Measurements from ENCODE around the gene RP2.

Gene RP2

DNA sequence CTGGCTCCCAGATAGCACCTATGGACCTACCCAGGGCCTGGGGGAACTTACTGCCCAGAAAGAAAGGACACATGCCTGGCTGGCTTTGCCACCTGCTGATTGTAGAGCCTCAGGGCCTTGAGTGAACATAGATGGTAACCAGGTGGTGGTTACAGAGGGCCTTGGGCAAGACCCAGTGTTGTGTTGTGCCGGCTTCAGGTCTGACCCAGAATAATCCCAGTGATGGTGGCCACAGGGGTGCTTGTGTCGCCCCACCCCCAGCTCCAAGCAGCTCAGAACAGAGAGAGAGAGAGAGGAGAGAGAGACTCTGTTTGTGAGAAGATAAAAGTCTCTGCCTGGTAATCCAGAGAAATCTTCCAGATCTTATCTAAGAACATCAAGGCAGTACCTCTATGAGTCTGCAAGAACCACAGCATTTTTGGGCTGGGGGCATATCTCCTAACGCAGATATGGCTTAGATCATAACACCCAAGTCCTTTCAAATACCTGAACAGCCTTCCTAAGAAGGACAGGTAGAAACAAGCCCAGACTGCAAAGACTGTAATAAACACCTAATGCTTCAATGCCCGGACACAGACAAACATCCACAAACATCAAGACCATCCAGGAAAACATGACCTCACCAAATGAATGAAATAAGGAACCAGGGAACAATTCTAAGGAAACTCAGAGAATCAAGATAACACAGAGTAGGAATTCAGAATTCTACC lies 16.3 kb upstream of the RP2 start:
- Mint-ChIP-seq H3K4me3 (no peak overlapping the region), H3K36me3 (ENCODE audit: insufficient read depth) (no peaks in the 10 kb centered on the region), H3K27ac (no peak overlapping the region), H3K4me1 (ENCODE audit: low read depth in 2 of 2) (no peaks in the 10 kb centered on the region), H3K9me3 (no peaks in the 10 kb centered on the region), H3K27me3 (no peaks in the 10 kb centered on the region)
- ATAC-seq (replicated peaks): no peak
- DNase-seq: no peak

DNA sequence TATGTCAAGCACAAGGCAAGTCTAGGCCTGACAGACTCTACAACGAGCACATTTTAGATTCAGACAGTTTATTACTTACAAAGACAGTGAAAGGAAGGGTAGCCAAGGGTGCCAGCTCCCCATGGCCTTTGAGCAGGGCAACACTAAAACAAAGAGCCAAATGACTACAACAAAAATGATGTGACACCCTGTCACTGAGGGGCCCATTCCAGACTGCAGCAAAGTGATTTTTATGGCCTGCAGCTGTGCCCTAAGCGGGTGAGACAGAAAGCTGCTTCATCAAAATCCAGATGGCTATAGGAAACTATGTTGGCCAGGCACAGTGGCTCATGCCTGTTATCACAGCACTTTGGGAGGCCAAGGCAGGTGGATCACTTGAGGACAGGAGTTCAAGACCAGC lies 13.4 kb upstream of the RP2 start:
- Mint-ChIP-seq H3K4me1 (ENCODE audit: low read depth in 2 of 2) (no peaks in the 10 kb centered on the region), H3K9me3 (no peaks in the 10 kb centered on the region), H3K4me3 (no peak overlapping the region), H3K27me3 (peaks cover 0 to 7% of the 10 kb centered on the region in 2 donors), H3K36me3 (ENCODE audit: insufficient read depth) (no peaks in the 10 kb centered on the region), H3K27ac (no peak overlapping the region)
- DNase-seq: no peak
- ATAC-seq (replicated peaks): no peak

DNA sequence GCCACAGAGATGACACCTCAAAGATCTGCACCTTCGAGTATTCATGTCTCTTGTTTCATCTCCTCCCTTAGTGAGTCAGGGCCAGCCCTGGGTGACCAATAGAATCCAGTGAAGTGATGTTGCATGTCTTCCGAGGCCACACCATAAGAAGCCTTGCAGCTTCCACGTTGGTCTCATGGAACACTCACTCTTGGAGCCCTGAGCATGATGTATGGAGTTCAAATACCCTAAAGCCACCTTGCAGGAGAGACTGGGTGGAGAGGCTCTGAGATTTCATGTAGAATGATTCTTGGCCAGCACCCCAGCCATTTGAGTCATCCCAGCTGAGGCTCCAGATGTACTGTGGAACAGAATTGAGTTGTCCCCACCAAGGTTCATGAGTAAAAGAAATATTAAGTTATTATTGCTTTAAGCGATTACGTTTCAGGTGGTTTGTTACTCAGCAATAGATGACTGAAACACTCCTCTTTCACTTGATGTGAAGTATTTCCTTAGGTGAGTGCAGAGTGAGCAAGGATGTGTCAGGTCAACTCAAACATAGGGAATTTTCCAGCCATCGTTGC lies 5.0 kb upstream of the RP2 start:
- no peak for ATAC-seq (replicated peaks)
- Mint-ChIP-seq H3K27ac (no peak overlapping the region), H3K36me3 (ENCODE audit: insufficient read depth) (peaks cover 6% of the 10 kb centered on the region), H3K4me1 (ENCODE audit: low read depth in 2 of 2) (peaks cover 3% of the 10 kb centered on the region in 2 donors), H3K9me3 (no peaks in the 10 kb centered on the region), H3K4me3 (no peak overlapping the region), H3K27me3 (peaks cover 0 to 10% of the 10 kb centered on the region in 2 donors)
- DNase-seq: no peak

DNA sequence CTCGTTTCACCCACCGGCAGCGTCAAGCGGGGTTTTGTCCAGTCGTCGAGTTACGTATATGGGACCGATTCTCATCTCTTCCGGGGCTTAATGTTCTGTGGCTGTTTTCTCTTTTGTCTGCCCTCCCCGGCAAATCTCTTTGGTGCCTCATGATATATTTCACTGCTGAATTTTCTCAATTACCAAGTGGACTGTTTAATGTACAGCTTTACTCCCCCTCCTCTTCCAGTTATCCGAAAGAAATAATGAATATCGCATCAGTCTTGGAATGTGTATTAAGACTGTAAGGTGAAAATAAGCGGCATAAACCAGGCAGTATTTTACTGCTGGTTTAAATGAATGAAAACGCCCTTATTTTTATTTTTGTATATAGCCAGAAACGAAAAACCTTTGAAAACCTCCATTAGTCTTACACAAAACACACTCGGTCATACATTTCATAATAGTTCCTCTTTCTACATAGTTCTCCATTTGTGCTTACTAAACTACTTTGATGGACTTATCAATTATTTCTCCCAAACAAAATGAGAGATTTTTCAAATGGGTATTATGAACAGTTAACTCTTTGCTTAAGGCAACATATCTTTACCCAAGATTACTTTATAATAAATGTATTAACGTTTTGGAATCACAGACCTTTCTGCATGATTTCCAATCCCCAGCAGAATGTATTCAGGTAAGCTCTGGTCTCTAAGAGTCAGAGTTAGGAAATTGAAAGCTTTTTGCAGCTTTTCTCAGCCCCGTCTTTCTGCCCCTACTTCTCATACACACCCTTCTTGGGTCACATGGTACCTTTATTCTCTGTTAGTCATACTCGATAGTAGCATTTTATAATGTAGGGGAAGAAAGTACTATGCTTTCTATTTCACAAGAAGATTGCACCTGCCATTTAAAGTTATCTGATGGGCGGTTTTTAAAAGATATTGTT lies 979 bp downstream of the RP2 start:
- Mint-ChIP-seq H3K4me3 (peak overlapping the region; percentile 97 to 99), H3K4me1 (ENCODE audit: low read depth in 2 of 2) (peaks cover 3 to 7% of the 10 kb centered on the region in 2 donors), H3K27ac (peak overlapping the region; percentile 96 to 98), H3K36me3 (ENCODE audit: insufficient read depth) (peaks cover 12% of the 10 kb centered on the region), H3K27me3 (no peaks in the 10 kb centered on the region), H3K9me3 (no peaks in the 10 kb centered on the region)
- DNase-seq (peak in 1 of 3 experiments; percentile 20), ATAC-seq (replicated peaks) (peak; percentile 22)

DNA sequence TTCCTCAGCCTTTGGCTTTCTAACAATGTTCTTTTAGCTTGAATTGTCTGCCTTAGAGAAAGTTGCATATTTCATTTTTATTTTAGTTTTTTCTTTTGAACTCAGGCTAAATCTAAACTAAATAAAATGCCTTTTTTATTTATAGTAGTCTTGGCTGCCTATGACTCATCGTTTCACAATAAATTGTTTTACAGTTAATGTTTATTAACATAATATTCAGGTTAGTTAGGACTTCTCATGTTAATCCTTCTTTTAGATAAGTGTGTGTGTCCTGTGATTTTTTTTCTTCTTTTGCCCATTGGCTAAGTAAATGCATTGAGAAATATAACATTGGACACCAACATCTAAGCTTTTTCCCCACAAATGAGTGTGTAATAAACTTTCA lies 1.6 kb downstream of the RP2 start:
- H3K27ac Mint-ChIP-seq: no peak overlapping the region
- no peak for ATAC-seq (replicated peaks)
- peaks cover 12% of the 10 kb centered on the region for H3K36me3 Mint-ChIP-seq (ENCODE audit: insufficient read depth)
- H3K4me3 Mint-ChIP-seq: peak overlapping the region; percentile 97 to 99
- H3K4me1 Mint-ChIP-seq (ENCODE audit: low read depth in 2 of 2): peaks cover 3 to 7% of the 10 kb centered on the region in 2 donors
- no peaks in the 10 kb centered on the region for H3K27me3 Mint-ChIP-seq
- no peaks in the 10 kb centered on the region for H3K9me3 Mint-ChIP-seq
- no peak for DNase-seq

DNA sequence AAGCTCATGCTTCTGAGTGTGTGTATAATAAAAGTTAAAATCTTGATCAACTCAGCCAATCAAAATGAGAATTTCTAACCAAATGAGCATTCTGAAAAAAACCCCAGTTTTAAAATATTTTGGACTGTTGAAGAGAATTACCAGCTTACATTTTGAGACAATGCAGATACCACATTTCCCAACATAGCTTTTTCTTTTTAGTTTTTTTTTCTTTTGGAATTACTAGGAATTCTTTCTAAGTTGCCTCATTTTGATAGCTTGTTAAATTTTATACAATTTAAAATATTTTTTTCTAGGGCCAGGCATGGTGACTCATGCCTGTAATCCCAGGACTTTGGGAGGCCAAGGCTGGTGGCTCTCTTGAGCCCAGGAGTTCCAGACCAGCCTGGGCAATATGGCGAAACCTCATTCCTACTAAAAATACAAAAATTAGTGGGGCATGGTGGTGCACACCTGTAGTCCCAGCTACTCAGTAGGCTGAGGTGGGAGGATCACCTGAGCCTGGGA lies 2.2 kb downstream of the RP2 start:
- no peak for ATAC-seq (replicated peaks)
- peaks cover 3 to 7% of the 10 kb centered on the region in 2 donors for H3K4me1 Mint-ChIP-seq (ENCODE audit: low read depth in 2 of 2)
- H3K27ac Mint-ChIP-seq: no peak overlapping the region
- no peaks in the 10 kb centered on the region for H3K27me3 Mint-ChIP-seq
- DNase-seq: no peak
- no peak overlapping the region for H3K4me3 Mint-ChIP-seq
- H3K36me3 Mint-ChIP-seq (ENCODE audit: insufficient read depth): peaks cover 12% of the 10 kb centered on the region
- no peaks in the 10 kb centered on the region for H3K9me3 Mint-ChIP-seq

DNA sequence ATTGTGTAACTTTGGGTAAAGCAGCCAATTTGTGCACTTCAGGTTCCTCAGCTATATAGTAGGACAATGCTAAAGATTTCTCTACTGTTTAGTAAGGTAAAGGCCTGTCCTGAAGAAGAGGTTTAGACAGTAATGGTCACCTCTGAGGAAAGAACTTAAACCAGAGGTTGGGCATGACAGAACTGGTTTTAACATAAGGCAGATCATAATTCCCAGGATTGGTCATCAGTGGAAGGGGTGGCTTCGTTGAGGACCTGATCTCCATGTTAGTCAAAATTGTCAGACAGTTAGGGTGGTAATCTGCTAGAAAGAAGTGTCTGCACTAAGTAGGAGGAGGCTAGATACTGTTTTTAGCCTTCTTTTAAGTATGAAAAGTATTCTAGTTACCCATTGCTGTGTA lies 4.1 kb downstream of the RP2 start:
- H3K4me1 Mint-ChIP-seq (ENCODE audit: low read depth in 2 of 2): peaks cover 3 to 6% of the 10 kb centered on the region in 2 donors
- H3K27me3 Mint-ChIP-seq: no peaks in the 10 kb centered on the region
- peaks cover 11% of the 10 kb centered on the region for H3K36me3 Mint-ChIP-seq (ENCODE audit: insufficient read depth)
- H3K9me3 Mint-ChIP-seq: no peaks in the 10 kb centered on the region
- no peak overlapping the region for H3K4me3 Mint-ChIP-seq
- no peak for ATAC-seq (replicated peaks)
- H3K27ac Mint-ChIP-seq: no peak overlapping the region
- DNase-seq: no peak

DNA sequence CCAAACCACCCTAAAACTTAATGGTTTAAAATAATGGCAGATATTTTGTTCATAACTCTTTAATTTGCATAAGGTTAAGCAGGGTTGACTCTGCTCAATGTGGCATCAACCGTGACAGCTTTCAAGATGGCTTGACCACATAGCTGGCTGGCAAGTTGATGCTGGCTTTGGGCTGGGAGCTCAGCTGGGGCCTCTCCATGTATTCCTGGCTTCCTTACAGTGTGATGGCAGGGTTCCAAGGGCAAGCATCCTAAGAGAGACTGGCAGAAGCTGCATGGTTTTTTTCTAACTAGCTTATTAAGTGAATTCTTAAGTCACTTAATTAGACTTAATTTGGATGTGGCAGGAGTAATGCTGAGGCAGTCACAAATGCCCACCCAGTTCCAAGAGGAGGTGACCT lies 4.5 kb downstream of the RP2 start:
- Mint-ChIP-seq H3K4me1 (ENCODE audit: low read depth in 2 of 2) (peaks cover 0 to 3% of the 10 kb centered on the region in 2 donors), H3K36me3 (ENCODE audit: insufficient read depth) (peaks cover 8% of the 10 kb centered on the region), H3K9me3 (no peaks in the 10 kb centered on the region), H3K4me3 (no peak overlapping the region), H3K27ac (no peak overlapping the region), H3K27me3 (no peaks in the 10 kb centered on the region)
- DNase-seq (no peak), ATAC-seq (replicated peaks) (no peak)

DNA sequence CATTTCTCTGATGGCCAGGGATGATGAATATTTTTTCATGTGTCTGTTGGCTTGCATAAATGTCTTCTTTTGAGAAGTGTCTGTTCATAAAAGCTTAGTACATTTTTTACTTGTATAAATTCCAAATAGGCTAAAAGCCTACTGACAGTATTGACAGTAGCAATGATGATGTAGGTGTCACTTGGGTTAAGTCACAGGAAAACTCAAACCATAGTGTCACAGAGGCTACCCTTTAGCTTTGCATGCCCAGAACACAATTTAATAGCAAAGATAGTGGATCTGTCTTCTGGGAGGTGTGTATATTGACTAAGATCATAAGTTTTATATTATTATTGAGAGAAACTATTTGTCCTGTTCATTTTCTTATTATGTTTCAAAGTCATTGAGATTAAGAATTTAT lies 8.1 kb downstream of the RP2 start:
- Mint-ChIP-seq H3K4me3 (no peak overlapping the region), H3K4me1 (ENCODE audit: low read depth in 2 of 2) (peaks cover 0 to 3% of the 10 kb centered on the region in 2 donors), H3K36me3 (ENCODE audit: insufficient read depth) (no peaks in the 10 kb centered on the region), H3K27me3 (no peaks in the 10 kb centered on the region), H3K9me3 (no peaks in the 10 kb centered on the region), H3K27ac (no peak overlapping the region)
- DNase-seq (no peak), ATAC-seq (replicated peaks) (no peak)

DNA sequence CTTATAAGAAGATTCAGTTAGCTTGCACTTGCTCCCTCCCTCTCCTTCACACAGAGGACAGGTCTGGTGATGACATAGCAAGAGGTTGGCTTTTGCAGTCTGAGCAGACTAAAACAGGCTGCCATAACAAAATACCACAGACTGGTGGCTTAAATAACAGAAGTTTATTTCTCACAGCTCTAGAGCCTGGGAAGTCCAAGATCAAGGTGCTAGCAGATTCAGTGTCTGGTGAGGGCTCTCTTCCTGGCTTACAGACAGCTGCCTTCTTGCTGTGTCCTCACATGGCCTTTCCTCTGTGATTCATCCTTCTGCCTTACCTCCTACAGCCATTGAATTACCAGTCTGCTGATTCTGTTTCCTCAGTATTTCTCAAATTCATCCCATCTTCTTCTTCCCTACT lies 13.1 kb downstream of the RP2 start:
- no peaks in the 10 kb centered on the region for H3K27me3 Mint-ChIP-seq
- DNase-seq (no peak), ATAC-seq (replicated peaks) (no peak)
- peaks cover 6 to 11% of the 10 kb centered on the region in 2 donors for H3K4me1 Mint-ChIP-seq (ENCODE audit: low read depth in 2 of 2)
- peaks cover 5% of the 10 kb centered on the region for H3K36me3 Mint-ChIP-seq (ENCODE audit: insufficient read depth)
- no peak overlapping the region for H3K4me3 Mint-ChIP-seq
- no peak overlapping the region for H3K27ac Mint-ChIP-seq
- H3K9me3 Mint-ChIP-seq: no peaks in the 10 kb centered on the region

DNA sequence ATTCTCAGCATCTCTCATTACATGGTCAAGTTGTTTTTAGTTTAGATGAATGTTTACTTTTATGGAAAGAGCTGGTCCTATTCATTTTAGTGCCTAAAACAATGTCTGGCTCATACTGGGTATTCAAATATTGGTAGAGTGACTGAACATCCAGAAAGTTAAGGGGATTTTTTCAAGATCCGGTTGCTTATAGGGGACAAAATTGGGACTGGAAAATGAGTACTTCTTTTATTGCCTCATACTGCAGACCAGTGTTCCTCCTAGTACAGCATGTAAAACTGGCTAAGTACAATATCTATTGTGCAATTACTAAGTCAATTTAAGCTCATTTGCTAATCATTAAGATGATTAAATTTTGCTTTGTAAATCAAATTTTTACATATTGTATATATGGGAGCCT lies 13.9 kb downstream of the RP2 start:
- ATAC-seq (replicated peaks) (no peak), DNase-seq (no peak)
- Mint-ChIP-seq H3K4me3 (peak overlapping the region in 1 of 2 donors; percentile 27), H3K9me3 (no peaks in the 10 kb centered on the region), H3K27ac (peak overlapping the region in 1 of 2 donors; percentile 66), H3K36me3 (ENCODE audit: insufficient read depth) (peaks cover 7% of the 10 kb centered on the region), H3K27me3 (no peaks in the 10 kb centered on the region), H3K4me1 (ENCODE audit: low read depth in 2 of 2) (peaks cover 6 to 11% of the 10 kb centered on the region in 2 donors)

DNA sequence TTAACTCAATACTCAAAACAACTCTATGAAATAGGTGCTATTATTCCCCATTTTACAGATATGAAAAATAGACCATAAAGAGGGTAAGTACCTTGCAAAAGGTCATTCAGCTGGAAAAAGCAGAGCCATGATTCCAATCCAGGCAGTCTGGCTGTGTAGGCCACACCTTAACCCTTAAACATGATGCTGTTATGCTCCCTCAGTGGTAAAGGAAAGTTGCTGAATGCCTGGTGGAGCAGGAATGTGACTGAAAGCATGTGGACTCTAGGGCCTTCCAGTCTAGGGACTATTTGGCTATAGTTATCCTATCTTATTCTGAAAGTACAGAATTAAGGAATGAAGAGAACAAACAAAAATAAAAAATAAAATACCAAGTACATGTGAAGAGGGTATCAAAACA lies 19.6 kb downstream of the RP2 start:
- peaks cover 15% of the 10 kb centered on the region for H3K36me3 Mint-ChIP-seq (ENCODE audit: insufficient read depth)
- H3K4me3 Mint-ChIP-seq: no peak overlapping the region
- peaks cover 0 to 4% of the 10 kb centered on the region in 2 donors for H3K4me1 Mint-ChIP-seq (ENCODE audit: low read depth in 2 of 2)
- ATAC-seq (replicated peaks) (no peak), DNase-seq (no peak)
- no peaks in the 10 kb centered on the region for H3K9me3 Mint-ChIP-seq
- H3K27ac Mint-ChIP-seq: no peak overlapping the region
- H3K27me3 Mint-ChIP-seq: no peaks in the 10 kb centered on the region

DNA sequence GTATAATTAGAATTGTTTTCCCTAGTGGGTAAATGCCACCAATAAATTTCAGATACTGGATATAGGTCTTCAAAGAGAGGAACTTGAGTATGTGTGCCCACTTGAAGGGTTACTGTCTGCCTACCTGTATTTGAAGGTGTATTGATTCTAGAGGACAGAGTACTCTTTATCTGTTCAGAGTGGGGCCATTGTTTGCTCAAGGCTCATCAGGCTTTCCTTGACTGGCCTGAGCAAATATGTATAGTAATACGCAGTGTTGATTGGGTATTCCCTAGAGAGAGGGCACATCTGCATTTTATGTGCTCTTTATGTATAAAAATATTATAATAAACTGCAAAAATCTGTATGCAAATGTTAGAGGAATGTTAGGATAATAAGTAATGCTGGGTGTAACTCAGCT lies 23.7 kb downstream of the RP2 start:
- Mint-ChIP-seq H3K27me3 (no peaks in the 10 kb centered on the region), H3K9me3 (no peaks in the 10 kb centered on the region), H3K36me3 (ENCODE audit: insufficient read depth) (peaks cover 17% of the 10 kb centered on the region), H3K27ac (no peak overlapping the region), H3K4me1 (ENCODE audit: low read depth in 2 of 2) (no peaks in the 10 kb centered on the region), H3K4me3 (no peak overlapping the region)
- ATAC-seq (replicated peaks): no peak
- no peak for DNase-seq

Data from effector memory CD8-positive, alpha-beta T cell (primary cell).